G401 (cell line): ENCODE results near the gene GPR4. TPM values are rescaled to one million over a fixed set of nuclear protein-coding genes. Genes with fewer than 3 reads are reported as not detected.

Experiments
- DNase-seq: peaks from one replicate; pipeline ENCODE4 v3.0.0-alpha.2; 2015; ENCODE audit warnings: low spot score
- in situ Hi-C: cut with HindIII; loops from 2 replicates; pipeline ENCODE4 v1.10.0; 2016; ENCODE audit warnings: low sequenced_read_pairs, mixed read lengths
- total RNA-seq: library from RNA; depleted of rRNA; stranded (reverse); fragments of >200 nt; shearing (Covaris generic); gene quantifications from 2 replicates; pipeline ENCODE4 v1.2.3, GENCODE V29; 2014; rRNA removed

Gene GPR4
- total RNA-seq, 1 experiment from 2014 or later, result 0.14 TPM

DNA sequence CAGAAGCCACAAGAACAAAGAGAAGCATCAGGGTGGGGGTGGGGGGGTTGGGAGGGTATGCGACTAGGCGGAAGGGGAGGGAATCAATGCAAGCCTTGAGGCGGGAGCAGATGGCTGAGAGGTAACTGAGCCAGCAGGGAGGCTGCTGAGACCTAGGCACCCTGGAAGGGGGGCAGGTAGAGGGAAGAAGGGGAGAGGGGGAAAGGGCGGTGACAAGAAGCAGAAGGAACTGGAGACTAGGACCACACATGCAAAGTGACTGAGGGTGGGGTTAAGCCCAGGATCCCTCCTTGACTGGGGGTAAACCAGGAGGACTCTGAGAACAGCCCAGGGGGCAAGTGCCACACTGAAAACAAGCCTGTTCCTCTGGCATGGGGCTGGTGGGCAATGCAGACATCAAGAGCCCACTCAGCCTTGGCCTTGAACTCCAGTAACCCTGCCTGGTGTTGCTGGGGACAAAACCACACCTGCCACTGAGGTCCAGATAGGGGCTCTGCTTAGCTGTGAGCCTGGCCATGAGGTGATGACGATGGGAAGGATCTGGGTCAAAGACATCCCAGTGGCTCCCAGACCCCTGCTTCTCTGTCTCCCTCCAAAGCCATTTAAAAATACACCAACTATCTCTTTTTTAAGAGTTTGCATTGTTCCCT lies 37.8 kb downstream of the GPR4 start:
- in situ Hi-C loops, result no loop called here
- no peak for DNase-seq

DNA sequence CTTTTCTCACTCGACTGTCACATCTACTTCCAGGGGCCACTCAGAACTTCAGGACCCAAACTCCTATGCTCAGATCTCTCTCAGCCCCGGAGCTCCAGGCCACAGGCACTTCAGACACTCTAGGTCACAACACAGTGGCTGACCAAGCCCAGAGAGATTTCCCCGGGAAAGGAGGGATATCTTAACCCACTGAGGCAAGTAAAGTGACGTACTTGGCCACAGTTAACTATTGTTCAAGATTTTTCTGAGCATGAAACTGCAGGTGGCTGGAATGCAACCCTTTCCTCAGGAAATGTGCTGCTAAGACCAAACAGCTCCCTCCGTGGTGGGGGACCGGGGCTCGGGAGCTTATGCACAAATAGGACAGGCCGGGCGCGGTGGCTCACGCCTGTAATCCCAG lies 41.3 kb downstream of the GPR4 start:
- no peak for DNase-seq
- in situ Hi-C loops, result no loop called here

DNA sequence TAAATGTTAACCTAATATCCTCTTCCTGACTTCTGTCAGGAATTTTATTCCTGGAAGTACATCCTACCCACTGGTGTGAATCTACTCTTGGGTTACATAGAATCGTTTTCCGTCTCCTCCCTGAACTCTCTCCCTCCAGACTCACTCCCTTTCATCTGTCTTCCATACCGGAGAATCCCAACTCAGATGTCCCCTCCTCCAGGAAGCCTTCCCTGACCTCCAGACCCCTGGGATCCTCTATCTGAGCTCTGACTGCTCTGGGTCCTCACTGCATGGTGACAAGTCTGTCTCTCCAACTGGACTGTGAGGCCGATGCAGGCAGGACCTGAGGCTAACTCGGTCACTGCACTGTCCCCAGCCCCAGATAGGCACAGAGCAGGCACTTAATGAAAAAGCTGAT lies 42.0 kb downstream of the GPR4 start:
- DNase-seq, result no peak
- in situ Hi-C loops, result no loop called here

DNA sequence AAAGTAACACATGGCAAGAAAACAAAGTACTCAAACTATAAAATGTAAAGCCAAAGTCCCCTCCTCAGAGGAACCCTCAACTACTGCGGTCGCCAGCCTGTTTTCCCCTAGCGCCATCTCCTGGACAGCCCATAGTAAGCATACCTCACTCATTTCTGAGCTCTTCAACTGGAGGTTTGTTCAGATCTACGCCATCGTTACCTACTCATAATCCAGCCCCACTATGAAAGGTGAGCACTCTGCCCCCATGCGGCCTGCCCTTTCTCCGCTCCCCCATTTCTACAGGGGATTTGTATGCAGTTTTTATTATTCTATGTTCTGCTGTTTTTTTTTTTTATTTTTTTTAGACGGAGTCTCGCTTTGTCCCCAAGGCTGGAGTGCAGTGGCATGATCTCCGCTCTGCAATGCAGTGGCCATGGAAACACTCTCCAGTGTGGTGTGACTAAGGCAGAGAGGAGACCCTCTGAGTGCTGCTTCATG lies 43.6 kb downstream of the GPR4 start:
- DNase-seq, result peak; percentile 48
- in situ Hi-C loops, result no loop called here

DNA sequence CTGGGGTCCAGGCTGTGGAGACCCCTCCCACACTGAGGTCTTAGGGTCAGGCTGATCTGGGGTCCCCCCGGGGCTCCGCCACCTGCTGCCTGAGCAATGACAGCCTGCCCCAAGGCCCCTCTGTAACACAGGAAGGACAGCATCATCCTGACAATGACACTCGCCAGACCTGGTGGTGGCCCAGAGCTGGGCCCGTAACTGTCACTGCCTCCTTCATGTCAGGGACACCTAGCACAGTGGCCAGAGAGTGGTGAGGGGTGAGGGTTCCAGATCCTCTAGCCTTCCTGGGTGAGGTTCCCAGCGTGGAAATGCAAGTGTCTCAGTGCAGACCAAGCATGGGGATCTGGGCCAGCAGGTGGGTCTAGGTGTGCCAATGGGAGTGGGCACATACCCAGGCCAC lies 45.2 kb downstream of the GPR4 start:
- in situ Hi-C loops, result no loop called here
- DNase-seq, result no peak

DNA sequence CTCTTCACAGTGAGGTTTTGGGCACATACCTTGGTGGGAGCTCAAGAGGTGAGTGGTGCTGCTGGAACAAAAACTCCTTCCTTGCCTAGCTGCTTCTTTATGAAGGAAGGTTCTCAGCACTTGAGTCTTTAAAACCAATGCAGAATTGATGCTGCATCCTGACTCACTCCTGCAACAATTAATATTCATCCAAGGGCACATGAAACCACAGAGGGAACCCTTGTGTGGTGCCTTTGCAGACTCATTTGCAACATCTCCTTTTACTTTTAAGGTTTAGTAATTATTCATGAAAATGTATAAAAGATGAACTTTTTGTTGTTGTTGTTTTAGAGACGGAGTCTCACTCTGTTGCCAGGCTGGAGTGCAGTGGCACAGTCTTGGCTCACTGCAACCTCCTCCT lies 47.5 kb downstream of the GPR4 start:
- in situ Hi-C loops, result no loop called here
- no peak for DNase-seq

DNA sequence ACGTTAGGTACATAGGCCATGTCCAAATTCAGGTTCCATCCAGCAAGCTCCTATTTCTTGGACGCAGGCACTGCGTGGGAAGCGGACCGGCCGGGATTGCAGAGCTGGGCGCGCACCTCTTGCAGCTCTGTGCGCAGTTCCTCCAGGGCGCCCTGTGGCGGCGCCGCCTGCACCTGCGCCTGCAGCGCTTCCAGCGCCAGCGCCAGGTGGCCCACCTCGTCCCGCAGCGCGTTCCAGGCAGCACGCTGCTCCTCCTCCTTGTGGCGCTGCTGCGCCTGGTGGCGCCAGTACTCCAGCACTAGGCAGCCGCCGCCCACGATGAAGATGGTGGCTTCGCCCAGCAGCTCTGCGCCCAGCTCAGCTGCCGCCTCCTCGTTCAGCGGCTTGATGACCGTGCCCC lies 48.5 kb downstream of the GPR4 start:
- in situ Hi-C loops, result no loop called here
- peak; percentile 37 for DNase-seq

DNA sequence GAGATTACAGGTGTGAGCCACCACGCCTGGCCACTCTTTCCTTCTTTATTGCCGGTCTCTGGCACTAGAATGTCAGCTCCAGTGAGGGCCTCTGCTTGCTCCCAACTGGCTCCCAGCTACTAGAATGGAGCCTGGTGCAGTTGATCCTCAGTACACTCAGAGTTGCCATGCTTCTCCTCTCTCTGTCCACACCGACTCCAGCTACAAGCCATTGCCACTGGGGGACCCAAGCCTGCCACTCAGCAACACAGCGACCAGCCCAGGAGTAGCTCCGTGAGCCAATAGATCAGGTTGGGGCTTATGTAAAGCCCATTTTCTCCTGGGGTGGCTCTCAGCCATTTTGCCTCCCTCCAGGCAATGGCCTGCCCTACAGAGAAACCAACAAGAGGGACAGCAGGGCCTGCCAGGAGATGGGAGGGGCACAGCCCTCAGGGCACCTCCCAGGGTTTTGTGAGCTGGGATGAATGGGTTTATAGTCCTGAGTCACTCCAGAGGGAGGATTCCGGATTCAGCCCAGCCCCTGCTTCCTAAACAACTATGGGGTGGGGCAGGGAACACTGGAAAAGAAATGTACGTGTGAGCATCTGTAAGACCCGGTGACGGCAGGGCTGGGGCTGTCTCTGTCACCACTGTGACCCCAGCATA lies 53.9 kb downstream of the GPR4 start:
- DNase-seq, result no peak
- in situ Hi-C loops, result no loop called here

DNA sequence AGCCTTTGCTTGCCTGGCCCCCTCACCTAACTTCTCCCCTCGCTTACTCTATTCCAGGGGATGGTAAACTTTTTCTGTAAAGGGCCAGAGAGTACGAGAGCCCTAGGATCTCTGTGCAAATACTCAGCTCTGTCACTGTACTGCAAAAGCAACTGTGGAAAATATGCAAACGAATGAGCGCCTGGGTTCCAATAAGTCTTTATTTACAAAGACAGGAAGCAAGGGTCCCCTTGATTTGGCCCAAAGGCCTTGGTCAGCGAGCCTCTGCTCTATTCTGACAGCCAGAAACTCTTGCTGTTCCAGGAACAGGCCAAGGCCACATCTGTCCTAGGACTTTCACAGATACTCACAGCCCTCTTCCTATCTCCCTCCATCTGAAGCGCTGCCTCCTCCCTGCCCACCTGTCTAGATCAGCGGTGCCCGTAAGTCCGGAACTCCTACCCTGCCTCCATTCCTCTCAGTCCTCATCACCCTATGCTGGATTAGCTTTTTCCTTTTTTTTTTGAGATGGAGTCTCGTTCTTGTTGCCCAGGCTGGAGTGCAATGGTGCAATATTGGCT lies 54.7 kb downstream of the GPR4 start:
- in situ Hi-C loops, result no loop called here
- no peak for DNase-seq

DNA sequence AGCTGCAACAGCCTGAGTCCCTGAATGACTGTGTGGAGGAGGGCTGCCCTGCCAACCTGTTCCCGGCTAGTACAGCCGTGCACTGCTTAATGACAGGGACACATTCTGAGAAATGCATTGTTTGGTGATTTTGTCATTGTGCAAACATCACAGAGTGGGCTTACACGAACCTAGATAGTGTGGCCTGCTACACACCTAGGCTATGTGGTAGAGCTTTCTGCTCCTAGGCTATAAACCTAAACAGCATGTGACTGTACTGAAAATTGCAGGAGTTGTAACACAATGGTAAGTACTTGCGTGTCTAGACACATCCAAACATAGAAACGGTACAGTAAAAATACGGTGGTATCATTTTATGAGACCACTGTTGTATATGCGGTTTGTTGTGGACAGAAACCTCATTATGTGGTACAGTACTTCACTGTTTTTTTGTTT lies 59.8 kb downstream of the GPR4 start:
- in situ Hi-C loops, result no loop called here
- DNase-seq, result no peak

Other genes starting within 250 kb of the GPR4 start
- gene ERCC2, start 231.6 kb downstream of the GPR4 start, total RNA-seq, result 60.2 and 60.6 TPM in 2 replicates
- 3.6 and 21.0 TPM in 2 replicates for gene PPP1R13L, start 197.1 kb downstream of the GPR4 start, total RNA-seq
- gene POLR1G, start 195.6 kb downstream of the GPR4 start, total RNA-seq, result 28.4 and 32.3 TPM in 2 replicates
- 115 and 130 TPM in 2 replicates for gene ERCC1, start 178.3 kb downstream of the GPR4 start, total RNA-seq
- 0.31 and 1.5 TPM in 2 replicates for gene FOSB, start 134.2 kb downstream of the GPR4 start, total RNA-seq
- gene RTN2, start 105.2 kb downstream of the GPR4 start, total RNA-seq, result 17.0 and 22.0 TPM in 2 replicates
- gene PPM1N, start 103.8 kb downstream of the GPR4 start, total RNA-seq, result 3.3 and 4.2 TPM in 2 replicates
- gene VASP, start 94.7 kb downstream of the GPR4 start, total RNA-seq, result 106 and 122 TPM in 2 replicates
- 6.3 and 14.4 TPM in 2 replicates for gene OPA3, start 17.4 kb downstream of the GPR4 start, total RNA-seq
- gene EML2, start 37.2 kb upstream of the GPR4 start, total RNA-seq, result 34.5 and 52.9 TPM in 2 replicates
- gene GIPR, start 66.0 kb upstream of the GPR4 start, total RNA-seq, result 4.2 and 8.0 TPM in 2 replicates
- 394 and 514 TPM in 2 replicates for gene SNRPD2, start 89.7 kb upstream of the GPR4 start, total RNA-seq
- 28.5 and 32.9 TPM in 2 replicates for gene QPCTL, start 90.5 kb upstream of the GPR4 start, total RNA-seq
- 15.1 and 29.5 TPM in 2 replicates for gene FBXO46, start 128.7 kb upstream of the GPR4 start, total RNA-seq
- not detected in 2 replicates for gene MEIOSIN, start 131.2 kb upstream of the GPR4 start, total RNA-seq
- 22.1 and 27.9 TPM in 2 replicates for gene SIX5, start 167.0 kb upstream of the GPR4 start, total RNA-seq
- 22.4 and 37.5 TPM in 2 replicates for gene DMPK, start 180.3 kb upstream of the GPR4 start, total RNA-seq
- gene DMWD, start 190.6 kb upstream of the GPR4 start, total RNA-seq, result 20.5 and 28.6 TPM in 2 replicates
- 0.12 TPM in 1 of 2 replicates, not detected in the other for gene RSPH6A, start 213.1 kb upstream of the GPR4 start, total RNA-seq